Measurements from ENCODE around the gene GLI3.

GLI3 gene

DNA sequence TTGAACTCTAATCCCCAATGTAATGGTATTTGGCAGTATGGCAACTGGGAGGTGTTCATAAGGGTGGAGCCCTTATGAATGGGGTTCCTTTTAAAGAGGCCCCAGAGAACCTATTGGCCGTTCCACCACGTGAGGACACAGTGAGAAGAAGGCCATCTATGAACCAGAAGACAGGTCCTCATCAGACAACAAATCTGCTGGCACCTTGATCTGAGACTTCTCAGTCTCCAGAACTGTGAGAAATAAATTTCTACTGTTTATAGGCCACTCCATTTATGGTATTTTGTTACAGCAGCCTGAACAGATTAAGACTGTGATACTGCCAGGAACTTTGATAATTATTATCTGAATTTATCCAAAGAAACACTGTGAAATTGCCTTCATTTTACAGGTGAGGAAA, 132.3 kb downstream of the GLI3 start:
- DNase-seq (no peak), ATAC-seq (ENCODE audit: insufficient read depth, low read depth) (no peak)
- H3K9ac ChIP-seq (ENCODE audit: low read depth, low read length) = no peak overlapping the region
- H3K79me2 ChIP-seq (ENCODE audit: insufficient read depth, low read length) = no peaks in the 10 kb centered on the region; the same call in 1 of the 2 replicates
- no peak overlapping the region for H3K4me3 ChIP-seq (ENCODE audit: low read depth in 1 of 2, low read length in 2 of 2)
- peaks cover 3% of the 10 kb centered on the region; the same call in 1 of the 2 replicates for H4K20me1 ChIP-seq (ENCODE audit: insufficient read depth, low read length)
- H3K36me3 ChIP-seq (ENCODE audit: insufficient read depth, low read length) = peaks cover 8% of the 10 kb centered on the region; the same call in 1 of the 2 replicates
- H3K4me1 ChIP-seq (ENCODE audit: insufficient read depth, low read length) = no peaks in the 10 kb centered on the region
- no peak overlapping the region for H3K27ac ChIP-seq (ENCODE audit: low read length)
- no peak overlapping the region for H2AFZ ChIP-seq (ENCODE audit: low read depth, low read length)
- H3K9me3 ChIP-seq (ENCODE audit: insufficient read depth, low read length, severe bottlenecking) = no peaks in the 10 kb centered on the region
- no peaks in the 10 kb centered on the region for H3K27me3 ChIP-seq (ENCODE audit: insufficient read depth, low read length, poor library complexity)
- TF ChIP-seq EZH2 (IDR thresholded peaks at IDR 0.05; ENCODE audit: borderline replicate concordance, low read depth, low read length, severe bottlenecking) = no peak
- TF ChIP-seq, protein P1, sequence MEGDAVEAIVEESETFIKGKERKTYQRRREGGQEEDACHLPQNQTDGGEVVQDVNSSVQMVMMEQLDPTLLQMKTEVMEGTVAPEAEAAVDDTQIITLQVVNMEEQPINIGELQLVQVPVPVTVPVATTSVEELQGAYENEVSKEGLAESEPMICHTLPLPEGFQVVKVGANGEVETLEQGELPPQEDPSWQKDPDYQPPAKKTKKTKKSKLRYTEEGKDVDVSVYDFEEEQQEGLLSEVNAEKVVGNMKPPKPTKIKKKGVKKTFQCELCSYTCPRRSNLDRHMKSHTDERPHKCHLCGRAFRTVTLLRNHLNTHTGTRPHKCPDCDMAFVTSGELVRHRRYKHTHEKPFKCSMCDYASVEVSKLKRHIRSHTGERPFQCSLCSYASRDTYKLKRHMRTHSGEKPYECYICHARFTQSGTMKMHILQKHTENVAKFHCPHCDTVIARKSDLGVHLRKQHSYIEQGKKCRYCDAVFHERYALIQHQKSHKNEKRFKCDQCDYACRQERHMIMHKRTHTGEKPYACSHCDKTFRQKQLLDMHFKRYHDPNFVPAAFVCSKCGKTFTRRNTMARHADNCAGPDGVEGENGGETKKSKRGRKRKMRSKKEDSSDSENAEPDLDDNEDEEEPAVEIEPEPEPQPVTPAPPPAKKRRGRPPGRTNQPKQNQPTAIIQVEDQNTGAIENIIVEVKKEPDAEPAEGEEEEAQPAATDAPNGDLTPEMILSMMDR (IDR thresholded peaks at IDR 0.05; ENCODE audit: borderline replicate concordance, extremely low read depth, low read length, poor library complexity, severe bottlenecking) = no peak
- H3K4me2 ChIP-seq (ENCODE audit: insufficient read depth, low read length) = no peak overlapping the region

DNA sequence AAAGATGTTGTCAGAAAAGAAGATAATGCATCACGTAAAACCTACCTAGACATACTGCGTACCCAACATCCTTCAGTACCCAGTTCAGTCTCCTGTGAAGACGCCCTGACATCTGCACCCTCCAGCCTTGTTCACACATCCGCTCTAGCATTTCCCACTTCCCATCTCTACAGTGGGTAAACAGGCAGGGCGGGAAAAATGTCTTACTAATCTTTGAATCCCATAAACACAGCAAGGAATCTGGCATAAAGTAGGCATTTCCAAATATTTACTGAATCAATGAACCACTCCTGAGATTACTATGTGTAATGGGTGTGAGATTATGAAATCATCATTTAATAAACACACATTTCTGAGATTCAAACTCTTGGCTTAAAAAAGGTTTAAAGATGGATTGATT, 132.8 kb downstream of the GLI3 start:
- Histone ChIP-seq H3K9ac (ENCODE audit: low read depth, low read length) (no peak overlapping the region), H3K27ac (ENCODE audit: low read length) (no peak overlapping the region), H2AFZ (ENCODE audit: low read depth, low read length) (no peak overlapping the region), H3K9me3 (ENCODE audit: insufficient read depth, low read length, severe bottlenecking) (no peaks in the 10 kb centered on the region), H3K36me3 (ENCODE audit: insufficient read depth, low read length) (peaks cover 8% of the 10 kb centered on the region; the same call in 1 of the 2 replicates), H3K4me3 (ENCODE audit: low read depth in 1 of 2, low read length in 2 of 2) (no peak overlapping the region), H3K4me2 (ENCODE audit: insufficient read depth, low read length) (no peak overlapping the region), H3K27me3 (ENCODE audit: insufficient read depth, low read length, poor library complexity) (no peaks in the 10 kb centered on the region), H4K20me1 (ENCODE audit: insufficient read depth, low read length) (peaks cover 3% of the 10 kb centered on the region; the same call in 1 of the 2 replicates), H3K4me1 (ENCODE audit: insufficient read depth, low read length) (no peaks in the 10 kb centered on the region), H3K79me2 (ENCODE audit: insufficient read depth, low read length) (no peaks in the 10 kb centered on the region)
- DNase-seq (no peak), ATAC-seq (ENCODE audit: insufficient read depth, low read depth) (no peak)
- TF ChIP-seq, protein P1 (IDR thresholded peaks at IDR 0.05; ENCODE audit: borderline replicate concordance, extremely low read depth, low read length, poor library complexity, severe bottlenecking) = no peak
- TF ChIP-seq EZH2 (IDR thresholded peaks at IDR 0.05; ENCODE audit: borderline replicate concordance, low read depth, low read length, severe bottlenecking) = no peak

DNA sequence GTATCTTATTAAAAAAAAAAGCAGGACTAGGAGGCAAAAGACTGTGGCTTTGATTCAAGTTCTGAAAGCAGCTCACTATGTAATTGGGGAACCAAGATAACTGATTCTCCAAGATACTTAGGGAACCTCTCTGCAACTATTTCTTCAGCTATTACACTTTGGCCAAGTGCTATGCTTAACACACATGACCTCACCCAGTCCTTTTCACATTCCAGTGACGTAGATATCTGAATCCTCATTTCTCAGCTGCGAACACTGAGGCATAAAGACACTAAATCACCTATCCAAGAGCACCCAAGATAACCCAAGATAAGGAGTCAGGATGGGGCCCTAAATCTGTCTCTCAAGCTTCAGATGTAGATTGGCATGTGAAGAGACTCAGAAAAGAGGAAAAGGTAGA, 133.6 kb downstream of the GLI3 start:
- H3K27ac ChIP-seq (ENCODE audit: low read length) = no peak overlapping the region
- no peak overlapping the region for H3K4me2 ChIP-seq (ENCODE audit: insufficient read depth, low read length)
- peaks cover 6% of the 10 kb centered on the region; the same call in 1 of the 2 replicates for H4K20me1 ChIP-seq (ENCODE audit: insufficient read depth, low read length)
- peaks cover 8% of the 10 kb centered on the region; the same call in 1 of the 2 replicates for H3K36me3 ChIP-seq (ENCODE audit: insufficient read depth, low read length)
- DNase-seq (no peak), ATAC-seq (ENCODE audit: insufficient read depth, low read depth) (no peak)
- no peaks in the 10 kb centered on the region for H3K9me3 ChIP-seq (ENCODE audit: insufficient read depth, low read length, severe bottlenecking)
- H3K4me1 ChIP-seq (ENCODE audit: insufficient read depth, low read length) = no peaks in the 10 kb centered on the region
- H3K4me3 ChIP-seq (ENCODE audit: low read depth in 1 of 2, low read length in 2 of 2) = no peak overlapping the region
- H3K79me2 ChIP-seq (ENCODE audit: insufficient read depth, low read length) = no peaks in the 10 kb centered on the region
- H2AFZ ChIP-seq (ENCODE audit: low read depth, low read length) = no peak overlapping the region
- H3K27me3 ChIP-seq (ENCODE audit: insufficient read depth, low read length, poor library complexity) = no peaks in the 10 kb centered on the region
- TF ChIP-seq, protein P1 (IDR thresholded peaks at IDR 0.05; ENCODE audit: borderline replicate concordance, extremely low read depth, low read length, poor library complexity, severe bottlenecking) = no peak
- no peak for TF ChIP-seq EZH2 (IDR thresholded peaks at IDR 0.05; ENCODE audit: borderline replicate concordance, low read depth, low read length, severe bottlenecking)
- no peak overlapping the region for H3K9ac ChIP-seq (ENCODE audit: low read depth, low read length)

Data from DND-41 (cell line).